NCI-H1417 treated with DMSO at 0.1 percent for 48 hours (cell line): Measurements from ENCODE around the gene TPK1.
"Not testable (repeated sequence)": the region's sequence is repeated elsewhere in the genome, so short reads cannot be mapped to it uniquely, and the experiment has no call there.

Experiments used
- DNase-seq: peaks from one replicate; lab custom pipeline; 2025; lab: John Stamatoyannopoulos, UW

The TPK1 gene

DNA sequence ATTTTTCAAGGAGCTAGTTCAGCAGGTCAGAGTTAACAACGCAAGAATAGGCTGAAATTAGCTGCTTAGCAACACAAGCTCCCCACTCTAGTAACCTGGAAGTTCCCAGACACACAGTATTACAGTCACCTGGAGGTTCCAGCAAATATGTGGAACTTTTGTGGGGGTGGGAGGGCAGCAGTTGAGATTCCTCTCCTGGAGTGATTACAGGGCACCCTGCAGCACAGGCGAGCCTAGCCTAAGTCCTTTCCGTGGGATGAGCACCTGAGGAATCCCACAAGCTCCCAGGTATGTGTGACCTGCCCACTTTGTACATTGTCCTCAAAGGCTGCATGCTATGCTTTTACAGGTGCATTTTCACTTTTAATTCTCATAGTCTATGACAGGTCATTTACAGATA is 13.6 kb downstream of the TPK1 start:
- DNase-seq = no peak

DNA sequence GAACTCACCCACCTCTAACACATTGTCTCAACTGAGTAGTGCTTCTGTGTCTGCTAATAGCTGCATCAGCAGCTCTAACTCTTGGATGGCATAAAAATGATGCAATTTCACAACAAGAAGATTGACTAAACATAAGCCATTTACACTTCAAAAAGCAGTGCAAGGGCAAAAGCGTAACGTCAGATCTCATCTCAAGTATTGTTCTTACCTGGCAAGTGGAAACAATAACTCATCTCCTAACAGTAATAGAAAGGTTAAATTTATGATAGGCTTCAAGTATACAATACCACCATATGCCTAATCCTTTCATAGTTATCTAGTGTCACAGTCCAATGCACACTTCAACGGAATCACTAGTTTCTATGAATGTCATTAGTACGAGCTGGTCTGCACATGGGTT is 14.8 kb downstream of the TPK1 start:
- DNase-seq = no peak

DNA sequence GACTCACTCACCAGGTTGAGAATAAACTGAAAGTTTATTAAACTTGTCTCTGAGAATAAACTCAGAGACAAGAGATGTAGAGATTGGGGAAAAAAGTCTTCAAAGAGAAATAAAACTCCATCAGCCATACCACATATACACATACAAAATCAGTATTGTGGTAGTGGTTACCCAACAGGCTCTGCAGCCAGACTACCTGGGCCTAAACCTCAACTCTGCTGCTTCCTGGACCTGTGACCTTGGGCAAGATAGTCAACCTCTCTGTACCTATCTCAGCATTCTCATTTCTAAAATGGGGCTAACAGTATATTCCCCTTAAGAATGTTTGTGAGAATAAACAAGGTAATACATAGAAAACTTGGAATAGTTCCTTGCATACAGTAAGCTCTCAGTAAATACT is 15.3 kb downstream of the TPK1 start:
- DNase-seq = no peak

DNA sequence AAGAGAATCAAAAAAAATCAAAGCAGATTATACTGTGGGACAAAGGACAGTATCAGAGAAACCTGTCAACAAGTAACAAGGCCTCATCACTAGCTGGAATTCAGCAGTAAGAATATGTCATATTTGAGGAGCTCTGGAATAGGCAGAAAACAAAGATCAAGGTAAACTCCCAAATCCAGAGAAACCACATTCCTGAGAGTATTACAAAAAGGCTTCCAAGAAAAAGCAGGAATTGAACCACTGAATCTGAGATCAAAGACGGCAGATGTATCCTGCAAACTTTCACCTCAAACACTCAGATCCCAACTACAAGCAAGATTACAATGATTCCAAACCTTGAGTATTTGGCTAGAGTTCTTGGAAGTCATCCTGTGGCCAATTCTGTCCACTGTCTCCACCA is 16.3 kb downstream of the TPK1 start:
- no peak for DNase-seq

DNA sequence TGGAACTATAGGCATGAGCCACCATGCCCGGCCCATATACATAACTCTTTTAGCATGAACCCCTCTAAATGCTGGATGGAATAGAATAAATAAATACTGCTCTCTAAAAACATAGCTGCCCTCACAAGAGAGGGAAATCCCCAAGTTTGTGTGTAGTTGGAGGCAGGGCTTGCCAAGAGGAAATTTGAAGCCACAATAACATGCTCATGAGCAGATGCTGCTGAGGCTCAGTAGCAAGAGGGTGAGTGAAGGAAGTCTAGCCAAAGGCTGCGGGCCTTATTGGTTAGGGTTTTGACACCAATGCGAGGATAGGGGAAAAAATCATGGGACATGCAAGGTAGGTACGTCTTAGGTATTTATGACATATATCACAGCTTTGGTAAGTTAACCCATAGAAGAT is 17.3 kb downstream of the TPK1 start:
- no peak for DNase-seq

DNA sequence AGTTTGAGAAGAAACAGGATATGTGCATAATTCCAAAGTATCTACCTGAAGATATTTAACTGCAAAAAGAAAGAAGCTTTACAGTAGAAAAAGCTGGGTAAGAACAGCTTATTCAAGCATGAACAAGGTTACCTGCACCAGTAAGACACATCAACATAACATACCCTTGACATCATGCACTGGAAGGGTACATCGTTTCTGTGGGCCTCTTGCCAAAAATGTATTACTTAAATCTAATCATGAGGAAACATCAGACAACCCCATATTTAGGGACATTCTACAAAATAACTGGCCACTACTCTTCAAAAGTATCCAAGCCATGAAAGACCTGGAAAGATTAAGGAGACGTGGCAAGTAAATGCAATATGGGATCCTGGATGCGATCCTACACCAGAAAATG is 18.9 kb downstream of the TPK1 start:
- DNase-seq = no peak

DNA sequence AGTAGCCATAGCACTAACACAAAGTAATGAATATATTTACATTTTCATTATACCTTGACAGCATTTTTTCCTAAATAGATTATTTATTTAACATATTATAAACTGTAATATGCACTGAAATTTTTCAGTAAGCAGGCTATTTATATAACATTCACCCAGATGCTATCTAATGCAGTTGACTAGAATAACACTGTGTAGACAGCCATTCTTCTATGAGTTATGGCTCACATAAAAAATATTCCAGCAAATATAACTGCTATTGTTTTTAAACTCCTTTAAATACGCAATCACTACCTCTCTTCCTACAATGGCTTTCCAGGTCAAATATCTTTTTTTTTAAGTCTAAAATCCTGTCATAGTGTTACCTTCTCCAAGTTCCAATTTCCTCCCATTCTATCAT is 21.6 kb downstream of the TPK1 start:
- no peak for DNase-seq

DNA sequence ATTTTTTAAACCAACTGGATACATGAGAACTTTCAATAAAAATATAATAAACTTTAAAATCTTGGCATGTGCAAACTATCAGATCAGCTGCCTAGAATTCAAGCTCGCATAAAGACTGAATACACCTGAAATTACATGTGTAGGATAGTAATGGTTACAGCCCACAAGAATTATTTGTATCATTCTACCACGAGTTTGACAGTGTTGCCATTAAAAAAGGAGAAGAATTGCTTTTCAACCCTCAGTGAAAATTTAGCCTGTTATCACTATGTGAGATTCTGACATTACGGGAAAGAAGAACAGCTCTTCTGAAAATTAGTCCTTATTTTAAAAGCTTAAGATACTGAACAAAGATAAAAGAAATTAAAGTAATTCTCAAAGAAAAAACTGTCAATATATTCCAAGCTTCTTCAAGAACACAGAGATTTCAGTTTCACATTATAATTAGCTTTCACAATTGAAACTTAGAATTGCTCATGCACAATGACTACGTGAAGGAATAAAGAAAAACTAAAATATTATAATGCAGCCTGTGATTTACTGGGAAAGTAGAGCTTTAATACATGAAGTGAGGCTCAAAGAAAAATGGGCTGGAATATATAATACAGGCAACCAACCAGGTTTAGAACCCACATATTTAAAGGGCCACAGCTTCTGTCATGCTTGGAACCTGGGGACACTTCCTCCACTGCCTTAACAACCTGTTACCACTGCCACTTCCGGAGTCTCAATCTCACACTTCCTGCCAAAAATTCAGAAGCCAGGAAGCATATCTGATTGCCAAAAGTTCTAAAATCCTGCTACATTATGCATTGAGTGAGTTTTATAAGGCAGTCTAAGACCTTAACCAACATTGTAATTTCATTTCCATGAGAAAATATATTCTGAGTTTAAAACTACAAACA is 23.2 kb downstream of the TPK1 start:
- no peak for DNase-seq

DNA sequence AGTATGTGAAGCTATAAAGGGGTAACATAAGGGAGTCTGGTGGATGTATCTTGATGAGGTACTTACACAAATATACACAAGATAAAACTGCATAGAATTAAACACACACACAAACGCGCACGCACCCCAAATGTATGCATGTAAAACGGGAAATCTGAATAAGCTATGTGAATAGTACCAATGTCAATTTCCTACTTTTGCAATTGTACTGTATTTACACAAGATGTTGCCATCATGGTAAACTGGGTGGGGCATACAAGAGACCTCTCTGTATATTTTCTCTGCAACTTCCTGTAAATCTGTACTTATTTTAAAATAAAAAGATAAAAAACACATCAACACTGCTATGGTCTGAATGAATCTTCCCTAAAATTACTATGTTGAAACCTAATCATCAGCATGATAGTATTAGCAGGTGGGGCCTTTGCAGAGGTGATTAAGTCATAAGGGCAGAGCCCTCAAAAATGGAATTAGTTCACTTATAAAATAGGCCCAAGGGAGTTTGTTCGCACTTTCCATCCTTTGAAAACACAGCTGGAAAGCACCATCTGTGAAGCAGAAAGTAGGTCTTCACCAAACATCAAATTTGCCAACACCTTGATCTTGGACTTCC is 30.1 kb downstream of the TPK1 start:
- DNase-seq = no peak

DNA sequence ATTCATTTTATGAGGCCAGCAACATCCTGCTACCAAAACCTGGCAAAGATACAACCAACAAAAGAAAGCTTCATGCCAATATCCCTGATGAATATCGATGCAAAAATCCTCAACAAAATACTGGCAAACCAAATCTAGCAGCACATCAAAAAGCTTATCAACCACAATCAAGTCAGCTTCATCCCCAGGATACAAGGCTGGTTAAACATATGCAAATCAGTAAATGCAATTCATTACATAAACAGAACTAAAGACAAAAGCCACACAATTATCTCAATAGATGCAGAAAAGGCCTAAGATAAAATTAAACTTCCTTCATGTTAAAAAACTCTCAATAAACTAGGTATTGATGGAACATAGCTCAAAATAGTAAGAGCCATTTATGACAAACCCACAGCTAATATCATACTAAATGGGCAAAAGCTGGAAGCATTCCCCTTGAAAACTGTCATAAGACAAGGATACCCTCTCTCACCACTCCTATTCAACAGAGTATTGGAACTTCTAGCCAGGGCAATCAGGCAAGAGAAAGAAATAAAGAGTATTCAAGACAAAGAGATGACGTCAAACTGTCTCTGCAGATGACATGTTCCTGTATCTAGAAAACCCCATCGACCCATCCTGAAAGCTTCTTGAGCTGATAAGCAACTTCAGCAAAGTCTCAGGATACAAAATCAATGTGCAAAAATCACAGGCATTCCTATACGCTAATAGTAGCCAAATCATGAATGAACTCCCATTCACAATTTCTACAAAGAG is 35.0 kb downstream of the TPK1 start:
- DNase-seq = not testable (repeated sequence)

DNA sequence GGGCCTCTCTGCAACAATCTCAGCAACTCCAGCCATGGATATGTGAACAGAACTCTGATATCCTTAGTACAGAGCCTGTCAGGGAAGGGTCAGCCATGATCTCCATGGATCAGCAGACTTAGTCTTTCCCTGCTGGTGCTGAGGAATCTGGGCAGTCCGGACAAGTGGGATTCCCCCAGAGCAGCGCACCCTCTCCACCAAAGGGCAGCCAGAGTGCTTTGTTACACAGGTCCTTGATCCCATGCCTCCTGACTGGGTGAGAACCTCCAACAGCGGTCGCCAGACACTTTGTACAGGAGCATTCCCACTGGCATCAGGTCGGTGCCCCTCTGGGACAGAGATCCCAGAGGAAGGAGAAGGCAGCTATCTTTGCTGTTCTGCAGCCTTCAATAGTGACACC is 38.9 kb downstream of the TPK1 start:
- no peak for DNase-seq

DNA sequence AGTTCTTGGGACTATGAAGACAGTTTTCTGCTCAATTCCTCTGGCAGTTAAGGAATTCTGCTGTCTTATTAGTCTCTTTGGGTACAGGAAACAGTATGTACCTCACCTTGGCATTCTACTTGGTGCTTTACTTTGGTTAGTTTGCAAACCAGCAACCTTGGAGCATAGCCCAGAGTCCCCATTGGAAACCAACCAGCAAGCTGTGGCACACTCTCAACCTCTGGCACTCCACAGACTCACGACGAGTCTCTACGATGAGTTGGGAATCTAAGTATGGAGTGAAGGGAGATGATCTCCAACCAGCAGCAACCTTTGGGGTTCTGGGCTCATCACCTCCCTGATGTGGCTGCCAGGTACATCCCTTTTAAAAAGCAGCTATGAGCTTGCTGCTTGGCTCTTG is 43.8 kb downstream of the TPK1 start:
- DNase-seq = no peak

DNA sequence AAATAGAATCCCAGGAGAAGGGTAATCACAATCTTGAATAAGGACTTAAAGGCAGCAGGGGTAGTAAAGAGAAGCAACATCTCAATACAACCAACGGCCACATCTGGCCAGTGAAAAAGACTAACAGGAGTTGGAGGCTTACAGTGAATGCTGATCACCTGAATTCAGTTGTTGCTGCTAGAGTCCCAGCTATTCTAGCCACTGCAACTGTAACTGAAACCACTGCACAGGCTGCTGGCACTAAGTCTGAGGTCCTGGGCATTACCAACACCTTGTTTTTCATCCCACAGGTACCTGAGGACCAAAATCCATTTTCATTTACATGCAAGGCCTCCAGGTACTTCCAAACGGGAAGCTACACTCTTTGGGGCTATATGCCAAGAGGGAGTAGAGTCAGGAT is 44.4 kb downstream of the TPK1 start:
- DNase-seq = no peak

DNA sequence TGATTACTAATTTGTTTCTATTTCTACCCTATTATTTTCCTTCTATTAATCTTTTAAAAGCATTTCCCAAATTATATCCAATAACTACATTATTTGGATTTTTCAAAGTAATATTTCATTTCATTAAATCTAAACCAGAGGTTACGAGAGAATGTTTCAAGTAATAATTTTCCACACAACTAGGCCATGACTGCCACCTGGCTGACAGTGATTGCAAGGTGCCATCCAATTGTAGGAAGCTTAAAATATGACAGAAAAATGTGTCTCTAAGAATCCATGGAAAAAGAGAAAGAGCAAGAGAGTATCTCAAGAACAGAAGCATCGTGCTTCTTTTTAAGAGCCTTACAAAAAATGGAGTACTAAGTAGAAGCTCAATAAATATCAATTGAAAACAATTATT is 48.7 kb downstream of the TPK1 start:
- DNase-seq = no peak

DNA sequence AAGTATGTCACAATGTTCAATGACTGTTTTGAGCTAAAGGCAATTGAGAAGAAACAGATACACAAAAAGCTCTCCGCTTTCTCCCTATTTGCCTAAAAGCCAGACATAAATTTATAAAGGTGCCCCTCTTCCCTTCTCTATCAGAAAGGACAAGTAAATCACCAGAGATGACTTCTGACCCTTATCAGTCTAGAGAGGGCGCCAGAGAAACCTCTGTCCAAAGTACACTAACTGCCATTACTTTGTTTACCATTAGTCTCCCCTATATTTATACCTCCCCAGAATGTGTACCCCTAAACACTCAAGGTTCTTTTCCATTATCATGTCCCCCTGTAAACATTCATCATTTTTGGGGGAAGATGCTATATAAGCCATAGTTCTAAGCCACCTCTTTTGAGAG is 49.3 kb downstream of the TPK1 start:
- no peak for DNase-seq

DNA sequence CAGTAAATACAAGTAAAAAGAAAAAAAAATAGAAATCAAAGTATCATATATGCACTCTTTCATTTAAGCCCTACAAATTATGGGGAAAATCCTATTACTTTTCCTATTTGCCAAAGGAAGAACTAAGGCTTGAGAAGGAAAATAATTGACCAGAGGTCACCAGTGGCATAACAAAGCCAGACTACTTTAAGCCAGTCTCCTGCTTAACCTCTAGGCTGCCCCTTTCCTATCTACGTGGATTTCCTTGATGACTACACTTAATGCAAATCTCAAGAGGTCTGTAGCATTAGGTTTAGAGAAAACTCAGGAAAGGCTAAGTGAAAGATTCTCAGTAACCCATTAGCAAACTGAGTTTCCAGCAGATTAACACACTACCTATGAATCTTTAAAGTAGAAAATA is 49.8 kb downstream of the TPK1 start:
- no peak for DNase-seq

DNA sequence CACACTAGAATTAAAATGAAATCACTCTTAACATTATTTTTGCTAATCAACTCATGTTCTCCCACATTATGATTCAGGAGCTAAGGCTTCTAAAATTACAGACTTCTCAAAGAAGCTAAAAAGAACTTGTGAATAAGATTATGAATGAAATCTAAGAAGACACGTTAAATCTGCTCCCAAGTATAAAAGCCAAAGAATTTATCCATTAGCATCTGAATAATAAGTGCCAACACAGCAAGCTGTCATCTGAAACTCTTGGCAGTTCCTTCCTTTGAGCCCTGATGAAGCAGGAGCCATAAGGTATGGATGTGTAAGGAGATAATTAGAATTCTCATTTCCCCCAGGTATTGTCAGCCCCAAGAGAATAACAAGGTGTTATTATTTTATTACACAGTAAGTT is 50.3 kb downstream of the TPK1 start:
- DNase-seq = no peak

DNA sequence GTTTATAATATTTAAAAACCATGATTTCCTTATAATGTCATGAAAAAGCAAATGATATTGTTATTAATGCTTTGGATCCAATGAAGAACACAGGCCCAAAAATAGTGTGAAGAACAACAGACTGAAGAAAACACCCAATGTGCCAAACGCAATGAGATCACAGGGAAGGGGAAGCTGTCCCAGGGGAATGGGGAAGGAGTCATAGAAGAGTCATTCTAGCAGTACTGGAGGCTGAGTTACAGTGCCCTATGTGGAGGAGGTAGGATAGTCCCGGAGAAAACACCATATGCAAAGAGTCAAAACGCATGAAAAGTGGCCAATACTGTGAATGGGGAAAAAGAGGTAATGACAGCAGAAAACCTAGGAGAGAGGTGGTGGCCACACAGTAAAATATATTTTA is 50.9 kb downstream of the TPK1 start:
- no peak for DNase-seq

DNA sequence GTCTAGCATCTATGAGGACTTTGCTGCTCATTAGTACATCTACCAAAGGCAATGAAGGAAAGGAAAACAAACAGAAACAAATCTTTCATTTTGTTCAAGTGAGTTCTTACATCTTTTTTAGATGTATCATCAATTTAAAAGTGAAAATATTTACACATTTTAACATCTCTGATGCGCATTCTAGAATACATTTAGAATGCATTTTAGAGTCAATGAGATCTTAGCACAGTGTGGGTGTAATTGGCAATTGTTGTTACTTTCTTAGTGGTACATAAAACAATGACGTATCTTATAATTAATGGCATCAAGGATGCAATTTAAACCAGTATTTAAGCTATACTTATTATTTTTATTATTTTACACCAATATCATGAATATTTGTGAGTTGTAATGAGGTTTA is 51.4 kb downstream of the TPK1 start:
- no peak for DNase-seq

DNA sequence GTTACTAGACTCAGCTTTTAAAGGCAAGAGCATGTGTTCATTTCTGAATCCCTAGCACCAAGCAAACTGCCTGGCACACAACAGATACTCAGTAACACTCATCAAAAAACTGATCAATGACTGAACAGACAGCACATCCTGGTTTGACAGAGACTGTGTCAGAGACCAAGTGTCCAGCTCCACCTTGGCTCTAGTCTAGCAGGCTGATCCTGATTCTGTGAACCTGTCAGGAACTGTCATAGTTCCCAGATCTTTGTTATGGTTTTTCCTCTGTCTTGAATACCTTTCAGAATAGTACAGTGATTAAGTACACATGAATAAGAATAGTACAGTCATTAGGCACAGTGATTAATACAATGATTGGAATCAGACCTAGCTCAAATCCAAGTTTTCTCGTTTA is 53.0 kb downstream of the TPK1 start:
- DNase-seq = no peak

DNA sequence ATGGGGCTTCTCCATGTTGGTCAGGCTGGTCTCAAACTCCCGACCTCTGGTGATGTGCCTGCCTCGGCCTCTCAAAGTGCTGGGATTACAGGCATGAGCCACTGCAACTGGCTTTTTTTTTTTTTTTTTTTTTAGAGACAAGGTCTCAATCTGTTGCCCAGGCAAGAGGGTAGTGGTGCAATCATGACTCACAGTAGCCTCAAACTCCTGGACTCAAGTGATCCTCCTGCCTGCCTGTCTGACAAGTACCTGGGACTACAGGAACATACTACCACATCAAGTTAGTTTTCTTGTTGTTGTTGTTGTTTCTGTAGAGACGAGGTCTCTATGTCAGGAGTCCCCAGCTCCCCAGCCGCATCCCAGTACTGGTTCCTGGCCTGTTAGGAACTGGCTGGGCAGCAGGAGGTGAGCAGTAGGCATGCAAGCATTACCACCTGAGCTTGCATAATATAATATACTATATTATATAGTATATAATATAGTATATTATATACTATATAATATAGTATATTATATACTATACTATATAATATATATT is 55.7 kb downstream of the TPK1 start:
- DNase-seq = no peak

DNA sequence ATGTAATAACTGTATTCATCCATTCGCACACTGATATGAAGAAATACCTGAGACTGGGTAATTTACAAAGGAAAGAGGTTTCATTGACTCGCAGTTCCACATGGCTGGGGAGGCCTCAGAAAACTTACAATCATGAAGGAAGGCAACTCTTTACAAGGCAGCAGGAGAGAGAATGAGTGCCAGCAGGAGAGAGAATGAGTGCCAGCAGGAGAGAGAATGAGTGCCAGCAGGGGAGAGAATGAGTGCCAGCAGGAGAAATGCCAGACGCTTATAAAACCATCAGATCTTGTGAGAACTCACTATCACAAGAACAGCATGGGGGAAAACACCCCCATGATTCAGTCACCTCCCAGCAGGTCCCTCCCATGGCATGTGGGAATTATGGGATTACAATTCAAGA is 58.0 kb downstream of the TPK1 start:
- DNase-seq = not testable (repeated sequence)
